Mesendoderm (in vitro differentiated cells): Measurements from ENCODE around the gene KLHL25.

Experiments
- DNase-seq: peaks from one replicate; pipeline ENCODE4 v3.0.0; 2013
- H2AK5ac ChIP-seq: 2 replicates; pipeline ENCODE4 v1.6.1; 2013; ENCODE audit warnings: low read length, inconsistent platforms
- H2BK120ac ChIP-seq: 2 replicates; pipeline ENCODE4 v1.6.1; 2013; ENCODE audit warnings: low read depth, mild to moderate bottlenecking, low read length, moderate library complexity, mixed read lengths
- H2BK15ac ChIP-seq: replicated peaks from 2 replicates; pipeline ENCODE4 v1.6.1; 2013; ENCODE audit warnings: low read depth, mild to moderate bottlenecking, moderate library complexity
- H2BK5ac ChIP-seq: 2 replicates; pipeline ENCODE4 v1.6.1; 2013; ENCODE audit warnings: low read length, inconsistent platforms
- H3K18ac ChIP-seq: 2 replicates; pipeline ENCODE4 v1.6.1; 2013; ENCODE audit warnings: mild to moderate bottlenecking, low read length, mixed read lengths
- H3K23ac ChIP-seq: one replicate; pipeline ENCODE4 v1.6.1; 2013; ENCODE audit warnings: low read length
- H3K27ac ChIP-seq: 2 replicates; pipeline ENCODE4 v1.5.1; 2013; ENCODE audit warnings: low read depth, mild to moderate bottlenecking, inconsistent platforms, low read length, moderate library complexity
- H3K27me3 ChIP-seq: 2 replicates; pipeline ENCODE4 v1.6.1; 2013; ENCODE audit warnings: low read length, control low read depth, mild to moderate bottlenecking, inconsistent platforms; ENCODE audit not compliant: insufficient read depth, poor library complexity
- H3K36me3 ChIP-seq: 2 replicates; pipeline ENCODE4 v1.6.1; 2013; ENCODE audit warnings: low read length, inconsistent platforms; ENCODE audit not compliant: control insufficient read depth, insufficient read depth
- H3K4ac ChIP-seq: one replicate; pipeline ENCODE4 v1.6.1; 2013; ENCODE audit warnings: low read depth, mild to moderate bottlenecking, low read length, moderate library complexity
- H3K4me1 ChIP-seq: 2 replicates; pipeline ENCODE4 v1.6.1; 2013; ENCODE audit warnings: low read depth, low read length, inconsistent platforms; ENCODE audit not compliant: control insufficient read depth
- H3K4me2 ChIP-seq: 2 replicates; pipeline ENCODE4 v1.6.1; 2013; ENCODE audit warnings: low read length
- H3K4me3 ChIP-seq: 2 replicates; pipeline ENCODE4 v1.5.1; 2013; ENCODE audit warnings: mild to moderate bottlenecking, low read length
- H3K56ac ChIP-seq: one replicate; pipeline ENCODE4 v1.6.1; 2013; ENCODE audit warnings: low read length
- H3K79me1 ChIP-seq: 2 replicates; pipeline ENCODE4 v1.6.1; 2013; ENCODE audit warnings: low read length, inconsistent platforms
- H3K79me2 ChIP-seq: 2 replicates; pipeline ENCODE4 v1.6.1; 2013; ENCODE audit warnings: mild to moderate bottlenecking, low read length; ENCODE audit not compliant: control insufficient read depth, insufficient read depth
- H3K9ac ChIP-seq: 2 replicates; pipeline ENCODE4 v1.6.1; 2013; ENCODE audit warnings: low read length, inconsistent platforms
- H4K5ac ChIP-seq: one replicate; pipeline ENCODE4 v1.6.1; 2013; ENCODE audit warnings: low read length
- H4K8ac ChIP-seq: one replicate; pipeline ENCODE4 v1.6.1; 2013; ENCODE audit warnings: low read depth, mild to moderate bottlenecking, control low read depth, low read length, moderate library complexity
- WGBS: extraction: QIAGEN DNeasy Blood & Tissue Kit; methylation state at CpG from one replicate; pipeline ENCODE4 v1.1.7; 2013; ENCODE audit warnings: low lambda C conversion rate, missing lambda C conversion rate; ENCODE audit not compliant: insufficient coverage; ENCODE audit errors: extremely low coverage; 5-methylcytosine and 5-hydroxymethylcytosine counted together

Gene KLHL25

GRCh38 chr15:85771271-85771670 lies 23.5 kb downstream of the KLHL25 start:
- Histone ChIP-seq H3K36me3 (no peaks in the 10 kb centered on the region), H3K4ac (no peak overlapping the region), H2BK120ac (no peak overlapping the region), H3K79me1 (peaks cover 60% of the 10 kb centered on the region), H3K4me3 (no peak overlapping the region), H3K9ac (no peak overlapping the region), H3K27ac (no peak overlapping the region), H3K4me1 (no peaks in the 10 kb centered on the region), H3K18ac (no peak overlapping the region), H4K5ac (no peak overlapping the region), H2BK5ac (no peak overlapping the region), H4K8ac (no peak overlapping the region), H2BK15ac (no peak overlapping the region), H3K79me2 (peaks cover 55% of the 10 kb centered on the region), H3K56ac (no peak overlapping the region), H3K23ac (no peak overlapping the region), H2AK5ac (no peak overlapping the region), H3K27me3 (no peaks in the 10 kb centered on the region), H3K4me2 (no peak overlapping the region)
- no peak for DNase-seq
- no CpG with 5 or more reads among the region's 5 CpGs for WGBS

- no CpG with 5 or more reads among the region's 21 CpGs for WGBS
- peak; percentile 21 for DNase-seq
Measured at GRCh38 chr15:85770096-85771041, 24.4 kb downstream of the KLHL25 start.

GRCh38 chr15:85769182-85769900 lies 25.4 kb downstream of the KLHL25 start:
- Histone ChIP-seq H3K4me1 (no peaks in the 10 kb centered on the region), H3K56ac (no peak overlapping the region), H3K9ac (no peak overlapping the region), H3K4ac (no peak overlapping the region), H3K4me3 (no peak overlapping the region), H3K27me3 (no peaks in the 10 kb centered on the region), H2BK5ac (no peak overlapping the region), H3K79me2 (peaks cover 49% of the 10 kb centered on the region), H3K27ac (no peak overlapping the region), H3K36me3 (no peaks in the 10 kb centered on the region), H3K4me2 (no peak overlapping the region), H3K23ac (no peak overlapping the region), H3K18ac (no peak overlapping the region), H4K5ac (no peak overlapping the region), H2BK15ac (no peak overlapping the region), H3K79me1 (peaks cover 57% of the 10 kb centered on the region), H4K8ac (no peak overlapping the region), H2AK5ac (no peak overlapping the region), H2BK120ac (no peak overlapping the region)
- no peak for DNase-seq
- WGBS, result no CpG with 5 or more reads among the region's 42 CpGs

More at GRCh38 chr15:85770096-85771041, 24.4 kb downstream of the KLHL25 start:
- no peak overlapping the region for H3K4ac ChIP-seq
- H3K27me3 ChIP-seq, result no peaks in the 10 kb centered on the region
- H3K36me3 ChIP-seq, result no peaks in the 10 kb centered on the region
- no peak overlapping the region for H3K4me3 ChIP-seq
- H2BK15ac ChIP-seq, result no peak overlapping the region
- no peak overlapping the region for H2BK5ac ChIP-seq
- no peak overlapping the region for H2AK5ac ChIP-seq
- H3K79me2 ChIP-seq, result peaks cover 53% of the 10 kb centered on the region
- H3K9ac ChIP-seq, result no peak overlapping the region
- no peaks in the 10 kb centered on the region for H3K4me1 ChIP-seq
- H3K79me1 ChIP-seq, result peaks cover 58% of the 10 kb centered on the region
- no peak overlapping the region for H3K23ac ChIP-seq
- no peak overlapping the region for H3K27ac ChIP-seq
- H3K18ac ChIP-seq, result no peak overlapping the region
- no peak overlapping the region for H3K56ac ChIP-seq
- no peak overlapping the region for H2BK120ac ChIP-seq
- H4K8ac ChIP-seq, result no peak overlapping the region
- no peak overlapping the region for H4K5ac ChIP-seq
- H3K4me2 ChIP-seq, result no peak overlapping the region

- no peak overlapping the region for H3K9ac ChIP-seq
- H3K4me3 ChIP-seq, result no peak overlapping the region
- no peak overlapping the region for H4K5ac ChIP-seq
- no peaks in the 10 kb centered on the region for H3K27me3 ChIP-seq
- H2BK5ac ChIP-seq, result no peak overlapping the region
- H3K4ac ChIP-seq, result no peak overlapping the region
- WGBS, result no CpG with 5 or more reads among the region's 32 CpGs
- H3K79me1 ChIP-seq, result peaks cover 53% of the 10 kb centered on the region
- no peak overlapping the region for H3K4me2 ChIP-seq
- H4K8ac ChIP-seq, result no peak overlapping the region
- H3K56ac ChIP-seq, result no peak overlapping the region
- H2AK5ac ChIP-seq, result no peak overlapping the region
- no peak for DNase-seq
- H3K27ac ChIP-seq, result no peak overlapping the region
- no peak overlapping the region for H2BK120ac ChIP-seq
- H3K79me2 ChIP-seq, result peaks cover 42% of the 10 kb centered on the region
- no peaks in the 10 kb centered on the region for H3K36me3 ChIP-seq
- H3K23ac ChIP-seq, result no peak overlapping the region
- H2BK15ac ChIP-seq, result no peak overlapping the region
- no peak overlapping the region for H3K18ac ChIP-seq
- no peaks in the 10 kb centered on the region for H3K4me1 ChIP-seq
Measured at GRCh38 chr15:85768595-85769168, 26.0 kb downstream of the KLHL25 start.

- H3K4ac ChIP-seq, result no peak overlapping the region
- no peak overlapping the region for H2AK5ac ChIP-seq
- H3K79me2 ChIP-seq, result peaks cover 35% of the 10 kb centered on the region
- DNase-seq, result no peak
- no peak overlapping the region for H3K4me2 ChIP-seq
- H2BK5ac ChIP-seq, result no peak overlapping the region
- no peaks in the 10 kb centered on the region for H3K4me1 ChIP-seq
- no peak overlapping the region for H3K9ac ChIP-seq
- WGBS, result no CpG with 5 or more reads among the region's 26 CpGs
- H2BK120ac ChIP-seq, result no peak overlapping the region
- no peaks in the 10 kb centered on the region for H3K27me3 ChIP-seq
- no peak overlapping the region for H3K56ac ChIP-seq
- no peak overlapping the region for H4K5ac ChIP-seq
- H3K23ac ChIP-seq, result no peak overlapping the region
- H4K8ac ChIP-seq, result no peak overlapping the region
- no peaks in the 10 kb centered on the region for H3K36me3 ChIP-seq
- no peak overlapping the region for H2BK15ac ChIP-seq
- no peak overlapping the region for H3K27ac ChIP-seq
- H3K79me1 ChIP-seq, result peaks cover 46% of the 10 kb centered on the region
- no peak overlapping the region for H3K18ac ChIP-seq
- no peak overlapping the region for H3K4me3 ChIP-seq
Measured at GRCh38 chr15:85767785-85768529, 26.8 kb downstream of the KLHL25 start.
